Measurements from ENCODE around the gene ZCCHC14. TPM values are rescaled to one million over a fixed set of nuclear protein-coding genes. Genes with fewer than 3 reads are reported as not detected.

The ZCCHC14 gene
- total and polyA plus RNA-seq, 2 donors (not counting 1 experiment from before 2014, with no cell fraction given), result 0.70 to 4.4 TPM

DNA sequence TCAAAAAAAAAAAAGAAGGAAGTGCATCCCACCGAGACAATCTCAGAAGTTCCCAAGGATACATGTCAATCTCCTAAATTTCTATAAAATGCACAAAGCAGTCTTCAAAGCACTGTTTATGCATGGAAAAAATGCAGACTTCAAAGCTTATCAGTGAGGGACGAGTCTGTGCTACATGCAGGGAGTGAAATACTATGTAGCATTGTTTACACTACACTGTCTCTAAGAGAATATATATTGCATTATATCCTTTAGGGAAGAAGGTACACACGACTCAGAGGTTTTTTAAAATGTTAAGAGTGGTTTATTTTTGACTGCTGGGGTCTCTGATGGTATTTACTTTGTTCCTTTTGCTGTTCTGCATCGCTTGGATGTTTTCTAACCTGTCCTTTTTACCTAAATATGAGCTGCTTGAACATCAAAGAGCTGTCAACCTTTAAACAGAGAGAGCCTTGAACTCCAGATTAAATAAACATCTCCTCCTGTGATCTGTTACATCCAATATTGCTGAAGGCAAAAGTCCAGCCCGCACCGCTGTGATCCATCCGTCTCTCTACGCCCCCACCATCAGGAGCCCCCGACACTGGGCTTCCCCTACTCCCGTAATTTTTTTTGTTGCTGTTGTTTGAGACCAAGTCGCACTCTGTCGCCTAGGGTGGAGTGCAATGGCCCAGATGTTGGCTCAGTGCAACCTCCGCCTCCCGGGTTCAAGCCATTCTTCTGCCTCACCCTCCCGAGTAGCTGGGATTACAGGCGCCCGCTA, 110.6 kb downstream of the ZCCHC14 start:
- Histone ChIP-seq H3K4me2 (replicated peaks; ENCODE audit: low read depth, low read length, poor library complexity, severe bottlenecking) (peak overlapping the region; percentile 84), H4K20me1 (ENCODE audit: control insufficient read depth, insufficient read depth, low read length, poor library complexity, severe bottlenecking) (peaks cover 32% of the 10 kb centered on the region), H3K79me2 (ENCODE audit: control insufficient read depth, insufficient read depth, low read length) (peaks cover 56% of the 10 kb centered on the region), H3K9me3 (ENCODE audit: control extremely low read depth in 1 of 3, control insufficient read depth in 2 of 3, insufficient read depth in 1 of 3, low read length in 2 of 3) (peaks cover 0 to 2% (median 0%) of the 10 kb centered on the region in 3 donors), H3K27ac (ENCODE audit: low read length in 2 of 2) (peak overlapping the region in 1 of 2 donors; percentile 76), H2AFZ (ENCODE audit: insufficient read depth, low read depth, low read length, poor library complexity, severe bottlenecking) (peak overlapping the region; percentile 87), H3K36me3 (replicated peaks in 1 of 2; ENCODE audit: control extremely low read depth in 1 of 2, control insufficient read depth in 1 of 2, extremely low read depth in 1 of 2, insufficient read depth in 2 of 2, low read length in 1 of 2) (no peaks in the 10 kb centered on the region), H3K9ac (ENCODE audit: low read length) (peak overlapping the region; percentile 70), H3K4me1 (ENCODE audit: control insufficient read depth in 2 of 2, insufficient read depth in 2 of 2, low read length in 2 of 2) (peaks cover 33 to 39% of the 10 kb centered on the region in 2 donors), H3K4me3 (ENCODE audit: control extremely low read depth in 1 of 5, extremely low read depth in 1 of 5, insufficient read depth in 1 of 5, low read depth in 2 of 5, low read length in 4 of 5) (peak overlapping the region in 4 of 5 experiments; percentile 56 to 75 (median 65)), H3K27me3 (replicated peaks in 1 of 4; ENCODE audit: control extremely low read depth in 1 of 4, control insufficient read depth in 3 of 4, insufficient read depth in 4 of 4, low read length in 3 of 4) (no peaks in the 10 kb centered on the region)
- no peak for ATAC-seq (ENCODE audit: low read depth)
- Mint-ChIP-seq H3K4me1 (peaks cover 50% of the 10 kb centered on the region), H3K4me3 (peak overlapping the region; percentile 88), H3K9me3 (ENCODE audit: insufficient read depth) (peaks cover 2% of the 10 kb centered on the region), H3K27ac (peak overlapping the region; percentile 90), H3K27me3 (no peaks in the 10 kb centered on the region)
- POLR2A ChIA-PET, result interaction anchor here (2.9 kb wide), 1 partner anchor 12 kb away, joined by 23 read pairs; the partner anchor contains the start of gene MAP1LC3B
- CTCF ChIA-PET, result interaction anchor here (4.3 kb wide), 1 partner anchor 12 kb away, joined by 52 read pairs; the partner anchor contains the start of gene MAP1LC3B
- intact Hi-C loops (cut with micrococcal nuclease), result loop anchor here (10.0 kb wide), 2 partner anchors 827 to 1827 kb away; partner anchors contain the start of gene MTHFSD
- no peak for DNase-seq
- no peak for TF ChIP-seq EZH2 (IDR thresholded peaks at IDR 0.05; ENCODE audit: borderline replicate concordance, insufficient read depth, low read depth, low read length, poor library complexity, severe bottlenecking)
- no peak for TF ChIP-seq CTCF (IDR thresholded peaks at IDR 0.05)
- WGBS (ENCODE audit: insufficient coverage), result 79% methylated on average over 7 of the region's 17 CpGs

GRCh38 chr16:87380881-87381280, 111.9 kb downstream of the ZCCHC14 start:
- no peaks in the 10 kb centered on the region for H3K36me3 ChIP-seq (replicated peaks in 1 of 2; ENCODE audit: control extremely low read depth in 1 of 2, control insufficient read depth in 1 of 2, extremely low read depth in 1 of 2, insufficient read depth in 2 of 2, low read length in 1 of 2)
- TF ChIP-seq EZH2 (IDR thresholded peaks at IDR 0.05; ENCODE audit: borderline replicate concordance, insufficient read depth, low read depth, low read length, poor library complexity, severe bottlenecking) (no peak), CTCF (IDR thresholded peaks at IDR 0.05) (no peak)
- H3K4me1 ChIP-seq (ENCODE audit: control insufficient read depth in 2 of 2, insufficient read depth in 2 of 2, low read length in 2 of 2), result peaks cover 25 to 26% of the 10 kb centered on the region in 2 donors
- no peak overlapping the region for H3K4me3 ChIP-seq (ENCODE audit: control extremely low read depth in 1 of 5, extremely low read depth in 1 of 5, insufficient read depth in 1 of 5, low read depth in 2 of 5, low read length in 4 of 5)
- Mint-ChIP-seq H3K27ac (peak overlapping the region; percentile 59), H3K9me3 (ENCODE audit: insufficient read depth) (no peaks in the 10 kb centered on the region), H3K4me1 (peaks cover 47% of the 10 kb centered on the region), H3K4me3 (peak overlapping the region; percentile 66), H3K27me3 (no peaks in the 10 kb centered on the region)
- no peak overlapping the region for H3K27ac ChIP-seq (ENCODE audit: low read length in 2 of 2)
- POLR2A ChIA-PET, result no interaction called here
- 100% methylated on average over 1 of the region's 4 CpGs for WGBS (ENCODE audit: insufficient coverage)
- peaks cover 0 to 2% (median 0%) of the 10 kb centered on the region in 3 donors for H3K9me3 ChIP-seq (ENCODE audit: control extremely low read depth in 1 of 3, control insufficient read depth in 2 of 3, insufficient read depth in 1 of 3, low read length in 2 of 3)
- H2AFZ ChIP-seq (ENCODE audit: insufficient read depth, low read depth, low read length, poor library complexity, severe bottlenecking), result no peak overlapping the region
- peaks cover 69% of the 10 kb centered on the region for H3K79me2 ChIP-seq (ENCODE audit: control insufficient read depth, insufficient read depth, low read length)
- intact Hi-C loops (cut with micrococcal nuclease), result loop anchor here (10.0 kb wide), 2 partner anchors 826 to 1826 kb away; partner anchors contain the start of gene MTHFSD
- H4K20me1 ChIP-seq (ENCODE audit: control insufficient read depth, insufficient read depth, low read length, poor library complexity, severe bottlenecking), result peaks cover 45% of the 10 kb centered on the region
- CTCF ChIA-PET, result interaction anchor here (1.0 to 4.3 kb wide), 2 partner anchors 13 to 64 kb away, joined by 3 to 52 read pairs; partner anchors contain the start of genes C16orf95 and MAP1LC3B
- peak overlapping the region; percentile 36 for H3K4me2 ChIP-seq (replicated peaks; ENCODE audit: low read depth, low read length, poor library complexity, severe bottlenecking)
- ATAC-seq (ENCODE audit: low read depth) (no peak), DNase-seq (no peak)
- no peak overlapping the region for H3K9ac ChIP-seq (ENCODE audit: low read length)
- H3K27me3 ChIP-seq (replicated peaks in 1 of 4; ENCODE audit: control extremely low read depth in 1 of 4, control insufficient read depth in 3 of 4, insufficient read depth in 4 of 4, low read length in 3 of 4), result no peaks in the 10 kb centered on the region

All from B cell (primary cell).